ENCODE measurements around the gene SAXO2. TPM values are rescaled to one million over a fixed set of nuclear protein-coding genes. Genes with fewer than 3 reads are reported as not detected.

SAXO2 gene
- total and polyA plus RNA-seq, 2 of the 8 experiments (the other 6 are each of a cell fraction or from before 2014, with no cell fraction given): 3.1 TPM

- Histone ChIP-seq H2BK120ac (replicated peaks; ENCODE audit: low read depth, low read length) (no peak overlapping the region), H3K23me2 (ENCODE audit: low read depth, low read length) (no peaks in the 10 kb centered on the region; the same call in 1 of the 2 replicates)
- no peak for TF ChIP-seq RNF2 (IDR thresholded peaks at IDR 0.05; ENCODE audit: borderline replicate concordance, low read depth, low read length, missing control alignments, poor library complexity, severe bottlenecking)
- TF ChIP-seq ATF3 (IDR thresholded peaks at IDR 0.05; ENCODE audit: insufficient read depth, low read depth, low read length): no peak
- TF ChIP-seq, protein P1, sequence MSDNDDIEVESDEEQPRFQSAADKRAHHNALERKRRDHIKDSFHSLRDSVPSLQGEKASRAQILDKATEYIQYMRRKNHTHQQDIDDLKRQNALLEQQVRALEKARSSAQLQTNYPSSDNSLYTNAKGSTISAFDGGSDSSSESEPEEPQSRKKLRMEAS (IDR thresholded peaks at IDR 0.05): no peak
- TF ChIP-seq SP4 (IDR thresholded peaks at IDR 0.05; ENCODE audit: low read length): no peak
- no peak for TF ChIP-seq JUN (IDR thresholded peaks at IDR 0.05; ENCODE audit: low read depth, low read length)
- no peak for TF ChIP-seq RBBP5 (IDR thresholded peaks at IDR 0.05; ENCODE audit: borderline replicate concordance, low read depth, low read length)
- TF ChIP-seq CREB1 (IDR thresholded peaks at IDR 0.05): no peak
- TF ChIP-seq EZH2 (IDR thresholded peaks at IDR 0.05; ENCODE audit: low read depth, low read length, severe bottlenecking): no peak
- no peak for TF ChIP-seq HDAC2 (IDR thresholded peaks at IDR 0.05; ENCODE audit: borderline replicate concordance in 1 of 2, low read depth in 2 of 2, low read length in 2 of 2)
- TF ChIP-seq TBP (IDR thresholded peaks at IDR 0.05; ENCODE audit: low read depth, low read length): no peak
- TF ChIP-seq EP300 (IDR thresholded peaks at IDR 0.05; ENCODE audit: borderline replicate concordance in 1 of 2, low read depth in 2 of 2, low read length in 2 of 2): no peak
These were observed 50.1 kb downstream of the SAXO2 start for GRCh38 chr15:82312586-82313349.

More at GRCh38 chr15:82312586-82313349, 50.1 kb downstream of the SAXO2 start:
- no peak overlapping the region for H4K8ac ChIP-seq (ENCODE audit: extremely low read depth, insufficient read depth, low read length)
- H2AFZ ChIP-seq (ENCODE audit: low read length): no peak overlapping the region
- H4K5ac ChIP-seq (ENCODE audit: insufficient read length, low read depth, low read length): no peak overlapping the region
- no peak overlapping the region for H3K56ac ChIP-seq (replicated peaks; ENCODE audit: insufficient read length, low read depth, low read length)
- no peaks in the 10 kb centered on the region for H3K9me3 ChIP-seq (ENCODE audit: insufficient read depth in 2 of 2, low read depth in 1 of 2, low read length in 1 of 2)
- POLR2A ChIA-PET (ENCODE audit: partially characterized antibody): no interaction called here
- no peak overlapping the region for H3K9ac ChIP-seq (replicated peaks in 1 of 4; ENCODE audit: extremely low read depth in 1 of 4, low read depth in 3 of 4, low read length in 3 of 4)
- H3K4ac ChIP-seq (replicated peaks; ENCODE audit: insufficient read length, low read depth, low read length): no peak overlapping the region
- no peak overlapping the region for H2AK5ac ChIP-seq (ENCODE audit: low read depth, low read length)
- no peak overlapping the region for H3K23ac ChIP-seq (ENCODE audit: insufficient read length)
- no peaks in the 10 kb centered on the region; a peak in 1 of 7 replicates for H3K4me1 ChIP-seq (replicated peaks in 1 of 4; ENCODE audit: control insufficient read depth in 3 of 4, insufficient read depth in 4 of 4, low read length in 3 of 4)
- no peak for FAIRE-seq
- peak in 1 of 2 experiments; percentile 38 for DNase-seq (ENCODE audit: low read depth in 1 of 2, low spot score in 2 of 2)
- H3K18ac ChIP-seq (ENCODE audit: extremely low read depth, low read length): no peak overlapping the region
- no peaks in the 10 kb centered on the region for H3K79me2 ChIP-seq (ENCODE audit: control insufficient read depth in 1 of 2, insufficient read depth in 2 of 2, low read length in 2 of 2)
- H2BK15ac ChIP-seq (ENCODE audit: low read length): no peak overlapping the region
- 85% methylated on average over 6 of the region's 8 CpGs; no CpG with 5 or more reads in 1 of the 2 experiments for WGBS, 2 experiments (ENCODE audit: extremely low coverage in 1 of 2, insufficient coverage in 1 of 2, insufficient read length in 1 of 2, insufficient replicate concordance in 2 of 2, low coverage in 1 of 2, low lambda C conversion rate in 2 of 2, missing lambda C conversion rate in 1 of 2)
- no peak overlapping the region for H2BK5ac ChIP-seq (ENCODE audit: low read depth, low read length)
- H3K27ac ChIP-seq (ENCODE audit: low read depth, low read length): no peak overlapping the region
- no peak overlapping the region for H3K4me2 ChIP-seq (ENCODE audit: insufficient read depth in 1 of 2, low read depth in 2 of 2, low read length in 2 of 2)
- no peaks in the 10 kb centered on the region for H4K20me1 ChIP-seq (replicated peaks in 1 of 2; ENCODE audit: control insufficient read depth in 1 of 2, insufficient read depth in 2 of 2, low read length in 2 of 2)
- CTCF ChIA-PET (ENCODE audit: partially characterized antibody): no interaction called here
- H2BK12ac ChIP-seq (ENCODE audit: low read depth, low read length): no peak overlapping the region
- H3K27me3 ChIP-seq (replicated peaks in 1 of 4; ENCODE audit: control insufficient read depth in 3 of 4, extremely low read depth in 1 of 4, insufficient read depth in 3 of 4, low read length in 3 of 4): no peaks in the 10 kb centered on the region; a peak in 1 of 7 replicates
- H3K4me3 ChIP-seq (ENCODE audit: extremely low read depth in 1 of 4, insufficient read depth in 2 of 4, low read depth in 3 of 4, low read length in 4 of 4): no peak overlapping the region
- no peaks in the 10 kb centered on the region for H3K79me1 ChIP-seq (ENCODE audit: low read depth, low read length)
- no peak overlapping the region for H4K91ac ChIP-seq (replicated peaks; ENCODE audit: insufficient read length, low read length)
- H3K36me3 ChIP-seq (ENCODE audit: control insufficient read depth in 2 of 4, insufficient read depth in 4 of 4, low read length in 3 of 4): no peaks in the 10 kb centered on the region
- no peak overlapping the region for H2BK20ac ChIP-seq (ENCODE audit: low read length)
- H3K14ac ChIP-seq (ENCODE audit: insufficient read length): no peak overlapping the region
